Measurements from ENCODE around the gene PGC. TPM values are rescaled to one million over a fixed set of nuclear protein-coding genes. Genes with fewer than 3 reads are reported as not detected.

Gene PGC
- total RNA-seq, 1 experiment from 2014 or later: not detected

GRCh38 chr6:41714556-41715273 lies 32.5 kb downstream of the PGC start:
- DNase-seq (ENCODE audit: low spot score): no peak

- DNase-seq (ENCODE audit: low spot score): no peak
These were observed 33.4 kb downstream of the PGC start for GRCh38 chr6:41713650-41714291.

GRCh38 chr6:41713159-41713649 lies 34.0 kb downstream of the PGC start:
- DNase-seq (ENCODE audit: low spot score): peak; percentile 94

- peak; percentile 62 for DNase-seq (ENCODE audit: low spot score)
These were observed 34.5 kb downstream of the PGC start for GRCh38 chr6:41712651-41713103.

- no peak for DNase-seq (ENCODE audit: low spot score)
These were observed 35.7 kb downstream of the PGC start for GRCh38 chr6:41711323-41712038.

- DNase-seq (ENCODE audit: low spot score): no peak
These were observed 37.8 kb downstream of the PGC start for GRCh38 chr6:41709375-41709774.

- no peak for DNase-seq (ENCODE audit: low spot score)
These were observed 38.3 kb downstream of the PGC start for GRCh38 chr6:41708856-41709255.

- DNase-seq (ENCODE audit: low spot score): no peak
These were observed 39.5 kb downstream of the PGC start for GRCh38 chr6:41707565-41708200.

GRCh38 chr6:41706876-41707564 lies 40.2 kb downstream of the PGC start:
- DNase-seq (ENCODE audit: low spot score): peak; percentile 25

- DNase-seq (ENCODE audit: low spot score): peak; percentile 69
These were observed 41.0 kb downstream of the PGC start for GRCh38 chr6:41705996-41706835.

GRCh38 chr6:41705311-41705995 lies 41.7 kb downstream of the PGC start:
- no peak for DNase-seq (ENCODE audit: low spot score)

GRCh38 chr6:41704656-41705310 lies 42.4 kb downstream of the PGC start:
- no peak for DNase-seq (ENCODE audit: low spot score)

GRCh38 chr6:41704028-41704427 lies 43.2 kb downstream of the PGC start:
- DNase-seq (ENCODE audit: low spot score): no peak

GRCh38 chr6:41702771-41703494 lies 44.3 kb downstream of the PGC start:
- DNase-seq (ENCODE audit: low spot score): no peak

- no peak for DNase-seq (ENCODE audit: low spot score)
These were observed 45.0 kb downstream of the PGC start for GRCh38 chr6:41702089-41702745.

- no peak for DNase-seq (ENCODE audit: low spot score)
These were observed 46.5 kb downstream of the PGC start for GRCh38 chr6:41700463-41701347.

- no peak for DNase-seq (ENCODE audit: low spot score)
These were observed 48.1 kb downstream of the PGC start for GRCh38 chr6:41699063-41699462.
